Right hindlimb (tissue), 1 donor: ENCODE data around the gene SHLD2.
"Not testable (repeated sequence)": the region's sequence is repeated elsewhere in the genome, so short reads cannot be mapped to it uniquely, and the experiment has no call there.

ENCODE experiments used
- DNase-seq: peaks from one replicate; pipeline ENCODE4 v3.0.0-alpha.2; 2018

The SHLD2 gene

GRCh38 chr10:87084291-87084782 is 10.7 kb upstream of the SHLD2 start:
- DNase-seq = not testable (repeated sequence)

DNA sequence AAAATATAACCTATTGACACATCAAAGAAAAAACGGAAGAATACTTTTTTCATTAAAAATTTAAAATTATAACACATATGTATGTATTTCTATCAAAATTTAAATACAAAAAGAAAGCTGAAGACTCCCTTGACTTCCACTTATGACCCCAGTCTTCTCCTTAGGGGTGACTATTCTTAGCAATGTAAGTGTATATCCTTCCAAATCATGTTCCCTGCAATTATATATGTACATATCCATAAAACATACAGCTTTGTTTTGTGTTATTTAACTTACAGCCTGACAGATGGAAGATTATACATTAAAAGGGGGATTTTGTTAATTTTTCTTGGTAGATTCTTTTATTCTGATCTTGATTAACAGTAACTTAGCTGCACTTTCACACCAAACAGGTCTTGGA is 9.5 kb upstream of the SHLD2 start:
- no peak for DNase-seq

DNA sequence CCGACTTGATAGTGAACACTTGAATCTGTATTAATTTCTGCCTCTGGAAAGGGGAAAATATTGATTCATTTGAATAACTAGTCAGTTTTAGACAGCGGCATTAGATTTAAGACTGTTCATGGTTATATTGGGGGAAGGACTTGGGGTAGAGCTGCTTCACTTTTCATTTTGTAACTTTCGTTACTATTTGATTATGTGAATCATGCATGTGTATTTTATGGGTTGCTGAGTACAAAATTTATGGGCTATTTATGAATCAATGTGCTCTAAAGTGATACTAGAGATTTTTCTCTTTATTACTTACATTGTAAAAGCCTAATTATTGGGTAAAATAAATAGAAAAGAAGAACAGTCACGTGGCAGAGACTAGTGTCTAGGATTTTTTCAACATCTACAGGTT is 5.3 kb upstream of the SHLD2 start:
- DNase-seq = no peak

GRCh38 chr10:87090779-87091178 is 4.2 kb upstream of the SHLD2 start:
- no peak for DNase-seq

DNA sequence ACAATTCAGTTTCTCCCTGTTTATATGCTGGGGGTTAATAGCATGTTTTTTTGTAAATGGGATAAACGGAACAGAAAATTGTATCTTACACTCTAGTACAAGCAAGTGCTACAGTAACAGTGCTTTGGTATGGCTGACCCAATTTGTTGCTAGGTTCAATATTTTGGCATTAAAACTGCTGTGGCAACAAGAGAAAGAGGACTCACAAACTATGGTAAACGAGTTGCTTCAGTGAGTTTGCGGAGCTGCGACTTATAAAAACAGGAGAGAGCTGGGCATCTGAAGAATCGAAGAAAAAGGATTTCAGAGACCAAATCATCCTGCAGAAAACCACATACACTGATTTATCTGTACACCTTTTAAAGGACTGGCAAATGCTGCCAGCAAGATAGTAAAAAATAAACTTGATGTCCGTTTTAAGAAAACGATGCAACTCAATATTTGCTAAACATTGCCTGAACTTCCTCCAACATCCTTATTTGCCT is 2.6 kb upstream of the SHLD2 start:
- DNase-seq = no peak

- DNase-seq = no peak
Observed at GRCh38 chr10:87092861-87093631, 2.0 kb upstream of the SHLD2 start.

DNA sequence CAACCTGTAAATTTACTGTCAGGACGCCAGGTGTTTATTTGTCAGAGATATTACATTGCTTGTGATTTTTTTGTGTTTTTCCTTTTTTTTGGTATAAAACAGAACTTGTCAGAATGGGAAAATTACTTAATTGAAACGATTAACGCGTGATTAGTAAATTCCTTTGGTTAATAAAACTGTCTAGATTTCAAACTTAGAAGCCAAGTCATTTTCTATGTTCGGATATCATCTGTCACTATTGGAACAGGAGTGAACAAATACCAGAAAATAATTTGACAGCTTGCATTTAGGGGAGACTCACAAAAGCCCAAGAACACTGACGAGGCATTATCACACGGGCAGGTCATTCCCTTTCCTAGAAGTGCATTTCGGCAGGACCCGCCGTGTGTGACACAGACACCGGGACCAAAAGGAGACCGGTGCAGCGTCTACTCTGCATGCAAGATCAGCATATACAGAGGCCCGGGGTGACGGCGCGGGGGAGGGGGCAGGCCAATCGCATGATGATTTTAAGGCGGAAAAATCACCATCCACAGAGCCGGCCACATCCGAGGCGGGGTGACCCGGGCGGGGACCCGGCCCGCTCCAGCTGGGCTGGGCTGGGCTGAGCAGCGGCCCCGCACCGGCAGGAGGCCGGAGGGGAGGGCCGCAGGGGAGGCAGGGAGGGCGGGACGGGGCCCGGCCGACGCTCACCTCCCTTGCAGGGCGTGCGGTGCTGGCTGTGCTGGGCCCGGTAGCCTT is 1.2 kb upstream of the SHLD2 start:
- DNase-seq = peak; percentile 78

DNA sequence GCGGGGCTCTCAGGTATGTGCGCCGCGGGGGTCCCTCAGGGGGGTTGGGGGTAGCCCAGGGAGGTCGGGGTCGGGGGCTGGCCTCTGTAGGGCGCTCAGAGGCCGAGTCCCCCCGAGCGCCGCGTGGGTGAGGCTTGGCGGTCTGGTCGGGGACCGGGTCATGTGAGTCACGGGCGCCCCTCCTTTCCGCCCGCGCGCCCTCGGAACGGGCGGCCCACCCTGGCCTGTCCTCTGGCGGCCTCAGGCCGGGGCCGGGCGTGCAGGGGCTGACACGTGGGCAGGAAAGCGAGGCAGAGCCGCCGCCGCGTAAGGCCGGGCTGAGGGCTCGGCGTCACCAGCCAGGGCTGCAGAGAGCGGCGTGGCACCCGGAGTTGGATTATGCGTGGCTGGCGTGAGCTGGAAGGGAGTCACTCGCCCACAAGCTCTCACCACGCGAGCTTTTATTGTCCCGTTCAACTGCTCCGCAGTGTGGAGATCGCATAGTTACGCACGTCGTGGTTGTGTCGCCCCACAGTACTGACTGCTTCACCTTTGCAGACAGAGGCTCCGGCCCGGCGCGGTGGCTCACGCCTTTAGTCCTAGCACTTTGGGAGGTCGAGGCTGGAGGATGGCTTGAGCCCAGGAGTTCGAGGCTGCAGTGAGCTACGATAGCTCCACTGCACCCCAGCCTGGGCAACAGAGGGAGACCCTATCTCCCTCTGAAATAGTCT is 385 bp downstream of the SHLD2 start:
- peak; percentile 90 for DNase-seq

DNA sequence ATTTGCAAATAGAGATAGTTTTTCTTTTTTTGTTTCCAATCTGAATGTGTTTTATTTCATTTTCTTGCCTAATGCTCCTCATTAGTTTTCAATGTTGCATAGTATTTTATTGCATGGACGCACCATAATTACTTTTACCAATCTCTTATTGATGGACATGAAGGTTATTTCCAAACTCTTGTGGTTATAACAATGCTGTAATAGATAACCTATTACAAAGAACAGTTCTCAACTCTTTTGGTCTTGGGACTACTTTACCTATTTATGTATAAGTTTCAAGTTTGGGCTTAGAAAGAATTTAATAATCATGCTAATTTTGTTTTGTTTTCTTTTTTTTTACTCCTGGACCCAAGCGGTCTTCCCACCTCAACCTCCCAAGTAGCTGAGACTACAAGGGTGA is 7.0 kb downstream of the SHLD2 start:
- no peak for DNase-seq

GRCh38 chr10:87104727-87105126 is 9.7 kb downstream of the SHLD2 start:
- DNase-seq = not testable (repeated sequence)

- no peak for DNase-seq
Observed at GRCh38 chr10:87105446-87106124, 10.6 kb downstream of the SHLD2 start.

- DNase-seq = not testable (repeated sequence)
Observed at GRCh38 chr10:87118122-87118521, 23.1 kb downstream of the SHLD2 start.

- not testable (repeated sequence) for DNase-seq
Observed at GRCh38 chr10:87119029-87119428, 24.0 kb downstream of the SHLD2 start.

GRCh38 chr10:87123351-87123750 is 28.3 kb downstream of the SHLD2 start:
- not testable (repeated sequence) for DNase-seq

GRCh38 chr10:87127048-87127447 is 32.0 kb downstream of the SHLD2 start:
- DNase-seq = not testable (repeated sequence)

DNA sequence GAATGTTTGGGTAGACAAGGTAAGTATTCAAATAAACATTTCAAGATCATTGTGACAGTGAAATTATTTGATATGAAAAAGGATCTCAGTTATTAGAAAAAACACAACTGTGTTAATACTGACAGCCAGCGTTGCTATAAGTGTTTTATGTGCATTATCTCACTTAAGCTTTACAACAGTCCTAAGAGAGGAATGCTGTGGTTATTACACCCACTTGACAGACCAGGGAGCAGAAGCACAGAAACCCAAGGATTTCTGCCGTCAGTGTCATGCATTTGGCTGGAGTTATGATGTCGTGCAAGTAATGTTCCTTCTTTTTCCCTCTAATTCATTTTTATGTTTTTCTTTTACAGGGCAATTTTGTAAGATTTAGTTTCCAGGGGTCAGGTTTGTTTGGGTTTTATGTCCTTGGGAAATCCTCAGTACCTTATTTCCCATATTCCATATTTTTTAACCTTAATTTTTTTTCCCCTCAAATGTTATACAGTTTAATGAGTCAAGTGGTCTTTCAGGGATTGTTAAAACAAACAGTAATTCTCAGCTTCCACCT is 32.7 kb downstream of the SHLD2 start:
- DNase-seq = not testable (repeated sequence)

- not testable (repeated sequence) for DNase-seq
Observed at GRCh38 chr10:87132176-87132575, 37.2 kb downstream of the SHLD2 start.

DNA sequence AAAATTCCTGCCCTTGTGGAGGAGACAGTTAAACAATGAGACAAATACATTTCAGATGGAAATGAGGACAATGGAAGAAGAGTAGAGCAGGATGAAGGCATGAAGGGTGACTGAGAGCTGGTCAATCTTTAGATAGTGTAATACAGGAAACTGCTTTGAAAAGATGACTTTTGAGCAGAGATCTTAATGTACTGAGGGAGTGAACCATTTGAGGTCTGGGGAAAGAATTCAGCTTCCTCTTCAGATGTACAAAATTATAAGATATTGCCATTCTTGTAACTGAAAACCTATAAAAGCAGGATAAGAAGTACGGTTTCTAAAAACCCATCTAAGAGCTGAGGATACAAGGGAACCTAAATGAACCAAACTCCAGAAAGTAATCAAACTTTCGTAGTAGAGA is 38.9 kb downstream of the SHLD2 start:
- not testable (repeated sequence) for DNase-seq

DNA sequence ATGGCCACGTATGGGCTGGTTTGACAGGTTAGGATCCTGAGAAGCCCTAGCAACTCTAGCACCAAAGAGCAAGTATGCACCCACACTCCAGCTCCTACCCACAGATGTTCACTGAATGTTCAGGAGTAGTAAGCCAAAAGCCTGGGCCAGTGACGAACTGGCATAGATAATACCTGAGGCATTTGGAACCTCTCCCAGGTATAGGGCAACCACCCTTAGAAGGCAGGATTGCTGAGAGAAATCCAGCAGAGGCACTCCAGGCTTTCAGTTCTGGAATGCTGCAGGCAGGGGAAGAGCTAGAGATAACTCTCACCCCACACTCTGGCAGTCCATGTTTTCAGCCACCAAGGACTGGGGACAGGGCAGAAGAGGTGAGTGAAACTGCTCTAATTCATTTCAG is 39.4 kb downstream of the SHLD2 start:
- DNase-seq = not testable (repeated sequence)

GRCh38 chr10:87137478-87137877 is 42.5 kb downstream of the SHLD2 start:
- not testable (repeated sequence) for DNase-seq

- not testable (repeated sequence) for DNase-seq
Observed at GRCh38 chr10:87142230-87143108, 47.5 kb downstream of the SHLD2 start.
